B cell (primary cell): Measurements from ENCODE around the gene TXNDC11. TPM values are rescaled to one million over a fixed set of nuclear protein-coding genes. Genes with fewer than 3 reads are reported as not detected.

Experiments used
- ATAC-seq: fragments of 200-7000 bp; cut with Tn5 transposase; one replicate; pipeline ENCODE4 v1.10.0; 2021; ENCODE audit warnings: low read depth, mild to moderate bottlenecking, moderate number of reproducible peaks, moderate library complexity
- CTCF ChIA-PET: fragments of 350-600 bp; sonication (Branson Sonifier 250); formaldehyde crosslinking; loops from one replicate; lab custom pipeline; 2021; ENCODE audit warnings: antibody characterized with exemption, inconsistent platforms; lab: Charles Lee
- POLR2A ChIA-PET: fragments of 350-600 bp; sonication (Branson Sonifier 250); formaldehyde crosslinking; loops from one replicate; lab custom pipeline; 2021; ENCODE audit warnings: antibody characterized with exemption; lab: Charles Lee
- DNase-seq: peaks from one replicate; pipeline ENCODE4 v3.0.0; 2013
- H2AFZ ChIP-seq: 2 replicates; pipeline ENCODE4 v1.6.1; 2012; ENCODE audit warnings: mild to moderate bottlenecking, low read depth, low read length; ENCODE audit not compliant: insufficient read depth, poor library complexity, severe bottlenecking
- H3K27ac ChIP-seq, 2 donors: 1 replicate in 1 of 2; 2 replicates in 1 of 2; pipeline ENCODE4 v1.5.1; 2012 to 2013; ENCODE audit warnings: low read length in 2 of 2, mild to moderate bottlenecking in 2 of 2, moderate library complexity in 1 of 2
- H3K27me3 ChIP-seq, 4 experiments: fragments of 200-600 bp in 1 of 4; sonication (generic) in 1 of 4; replicated peaks in 1 of 4; 1 replicate in 2 of 4; 2 replicates in 2 of 4; pipeline versions ENCODE4 v1.6.1 to v1.7.0; 2013 to 2016; ENCODE audit warnings: low read length in 3 of 4, mild to moderate bottlenecking in 2 of 4, mixed read lengths in 1 of 4, moderate library complexity in 1 of 4; ENCODE audit not compliant: insufficient read depth in 4 of 4, control insufficient read depth in 3 of 4; ENCODE audit errors: control extremely low read depth in 1 of 4
- H3K36me3 ChIP-seq, 2 experiments: replicated peaks in 1 of 2; 1 replicate in 1 of 2; 2 replicates in 1 of 2; pipeline versions ENCODE4 v1.6.1 to v1.7.1; 2013; ENCODE audit warnings: low read length in 1 of 2; ENCODE audit not compliant: insufficient read depth in 2 of 2, control insufficient read depth in 1 of 2; ENCODE audit errors: control extremely low read depth in 1 of 2, extremely low read depth in 1 of 2
- H3K4me1 ChIP-seq, 2 donors: fragments of 200-600 bp in 1 of 2; sonication (generic) in 1 of 2; 1 replicate in 1 of 2; 2 replicates in 1 of 2; pipeline versions ENCODE4 v1.5.1 to v1.6.1; 2013 to 2017; ENCODE audit warnings: low read length in 2 of 2; ENCODE audit not compliant: control insufficient read depth in 2 of 2, insufficient read depth in 2 of 2
- H3K4me2 ChIP-seq: replicated peaks from 2 replicates; pipeline ENCODE3; 2012; ENCODE audit warnings: mild to moderate bottlenecking, low read depth, low read length; ENCODE audit not compliant: poor library complexity, severe bottlenecking
- H3K4me3 ChIP-seq, 5 experiments: fragments of 200-600 bp in 1 of 5; sonication (generic) in 1 of 5; 1 replicate in 3 of 5; 2 replicates in 2 of 5; pipeline versions ENCODE4 v1.5.1 to v1.7.0; 2011 to 2016; ENCODE audit warnings: low read length in 4 of 5, mild to moderate bottlenecking in 4 of 5, low read depth in 2 of 5, control low read depth in 1 of 5, moderate library complexity in 1 of 5; ENCODE audit not compliant: insufficient read depth in 1 of 5; ENCODE audit errors: control extremely low read depth in 1 of 5, extremely low read depth in 1 of 5
- H3K79me2 ChIP-seq: fragments of 200-600 bp; sonication (generic); one replicate; pipeline ENCODE4 v1.6.0; 2016; ENCODE audit warnings: low read length; ENCODE audit not compliant: control insufficient read depth, insufficient read depth
- H3K9ac ChIP-seq: fragments of 200-600 bp; sonication (generic); 2 replicates; pipeline ENCODE4 v1.6.1; 2017; ENCODE audit warnings: mild to moderate bottlenecking, low read length, moderate library complexity
- H3K9me3 ChIP-seq, 3 donors: one replicate each; pipeline versions ENCODE4 v1.6.1 to v1.7.1; 2013; ENCODE audit warnings: low read length in 2 of 3; ENCODE audit not compliant: control insufficient read depth in 2 of 3, insufficient read depth in 1 of 3; ENCODE audit errors: control extremely low read depth in 1 of 3
- H4K20me1 ChIP-seq: 2 replicates; pipeline ENCODE4 v1.6.0; 2012; ENCODE audit warnings: mild to moderate bottlenecking, low read length; ENCODE audit not compliant: insufficient read depth, control insufficient read depth, poor library complexity, severe bottlenecking
- H3K27ac Mint-ChIP-seq: one replicate; pipeline ENCODE4 v1.8.0; 2021; ENCODE audit warnings: mixed read lengths
- H3K27me3 Mint-ChIP-seq: one replicate; pipeline ENCODE4 v1.8.0; 2021; ENCODE audit warnings: mixed read lengths
- H3K4me1 Mint-ChIP-seq: one replicate; pipeline ENCODE4 v1.8.0; 2021; ENCODE audit warnings: mixed read lengths
- H3K4me3 Mint-ChIP-seq: one replicate; pipeline ENCODE4 v1.8.0; 2021; ENCODE audit warnings: mixed read lengths
- H3K9me3 Mint-ChIP-seq: one replicate; pipeline ENCODE4 v1.8.0; 2022; ENCODE audit warnings: mixed read lengths; ENCODE audit not compliant: insufficient read depth
- CTCF ChIP-seq: fragments of 200-600 bp; IDR thresholded peaks from one replicate; pipeline ENCODE4 v1.8.0; 2022; ENCODE audit warnings: antibody characterized with exemption, mild to moderate bottlenecking
- EZH2 ChIP-seq: IDR thresholded peaks from 2 replicates; pipeline ENCODE4 v1.6.1; 2012; ENCODE audit warnings: borderline replicate concordance, low read depth, mild to moderate bottlenecking, moderate library complexity, low read length; ENCODE audit not compliant: insufficient read depth, poor library complexity, severe bottlenecking
- WGBS: methylation state at CpG from one replicate; pipeline ENCODE4 v1.1.5; 2013; ENCODE audit warnings: missing lambda C conversion rate; ENCODE audit not compliant: insufficient coverage; 5-methylcytosine and 5-hydroxymethylcytosine counted together
- intact Hi-C: fragments of 100-400 bp; cut with micrococcal nuclease; formaldehyde crosslinking; loops from one replicate; pipeline ENCODE4 v1.10.0; 2022
- polyA plus RNA-seq: library from polyadenylated mRNA; depleted of rRNA; stranded (reverse); fragments of >200 nt; gene quantifications from 2 replicates; pipeline ENCODE4 v1.2.3, GENCODE V29; 2012
- total RNA-seq, 2 donors: library from RNA; stranded (reverse); fragments of 120-200 nt in 1 of 2; gene quantifications; 1 replicate in 1 of 2; 2 replicates in 1 of 2; pipeline versions ENCODE4 v1.2.3 to v1.2.4, GENCODE V29; 2013 to 2022

TXNDC11 gene
- total and polyA plus RNA-seq, 2 donors (not counting 1 experiment from before 2014, with no cell fraction given): 50.2 to 76.9 TPM

- Histone ChIP-seq H4K20me1 (no peaks in the 10 kb centered on the region), H3K79me2 (peaks cover 70% of the 10 kb centered on the region), H3K9me3 (no peaks in the 10 kb centered on the region), H3K9ac (peak overlapping the region; percentile 58), H3K4me3 (peak overlapping the region in 1 of 5 experiments; percentile 57), H3K4me1 (peaks cover 31 to 41% of the 10 kb centered on the region in 2 donors), H2AFZ (no peak overlapping the region), H3K27ac (peak overlapping the region; percentile 98), H3K27me3 (no peaks in the 10 kb centered on the region), H3K4me2 (peak overlapping the region; percentile 70), H3K36me3 (peaks cover 8 to 19% of the 10 kb centered on the region in 2 experiments)
- ATAC-seq (no peak), DNase-seq (peak; percentile 35)
- Mint-ChIP-seq H3K9me3 (no peaks in the 10 kb centered on the region), H3K4me1 (peaks cover 46% of the 10 kb centered on the region), H3K4me3 (peak overlapping the region; percentile 84), H3K27ac (peak overlapping the region; percentile 98), H3K27me3 (no peaks in the 10 kb centered on the region)
- 28% methylated on average over 3 of the region's 5 CpGs for WGBS
- ChIA-PET POLR2A (interaction anchor here (0.6 to 4.8 kb wide), 7 partner anchors 12 to 381 kb away, joined by 3 to 28 read pairs (median 3); partner anchors contain the start of genes TXNDC11 and ZC3H7A), CTCF (interaction anchor here (1.0 to 7.8 kb wide), 4 partner anchors 10 to 16 kb away, joined by 3 to 67 read pairs (median 7); partner anchors contain the start of gene ZC3H7A)
- intact Hi-C loops: no loop called here
- TF ChIP-seq EZH2: no peak
These were observed 39.1 kb upstream of the TXNDC11 start for GRCh38 chr16:11781773-11782172.

GRCh38 chr16:11780991-11781680, 38.5 kb upstream of the TXNDC11 start:
- Mint-ChIP-seq H3K27me3 (no peaks in the 10 kb centered on the region), H3K4me1 (peaks cover 40% of the 10 kb centered on the region), H3K4me3 (no peak overlapping the region), H3K27ac (peak overlapping the region; percentile 98), H3K9me3 (no peaks in the 10 kb centered on the region)
- H3K9me3 ChIP-seq: no peaks in the 10 kb centered on the region
- H3K27ac ChIP-seq: peak overlapping the region in 1 of 2 donors; percentile 30
- TF ChIP-seq CTCF (no peak), EZH2 (no peak)
- H2AFZ ChIP-seq: no peak overlapping the region
- no peaks in the 10 kb centered on the region for H3K27me3 ChIP-seq
- no peak overlapping the region for H3K4me3 ChIP-seq
- ChIA-PET POLR2A (interaction anchor here (1.1 to 4.8 kb wide), 4 partner anchors 11 to 39 kb away, joined by 3 to 28 read pairs (median 8); partner anchors contain the start of genes TXNDC11 and ZC3H7A), CTCF (interaction anchor here (0.5 to 7.8 kb wide), 5 partner anchors 9 to 64 kb away, joined by 3 to 67 read pairs (median 4); partner anchors contain the start of gene ZC3H7A)
- peaks cover 12 to 24% of the 10 kb centered on the region in 2 experiments for H3K36me3 ChIP-seq
- no peak overlapping the region for H3K4me2 ChIP-seq
- peaks cover 31 to 41% of the 10 kb centered on the region in 2 donors for H3K4me1 ChIP-seq
- H3K79me2 ChIP-seq: peaks cover 65% of the 10 kb centered on the region
- intact Hi-C loops: no loop called here
- 91% methylated on average over 4 of the region's 4 CpGs for WGBS
- no peak overlapping the region for H3K9ac ChIP-seq
- ATAC-seq (no peak), DNase-seq (no peak)
- H4K20me1 ChIP-seq: no peaks in the 10 kb centered on the region
